Mesothelial cell of epicardium (in vitro differentiated cells): Measurements from ENCODE around the gene TMEM183A. TPM values are rescaled to one million over a fixed set of nuclear protein-coding genes. Genes with fewer than 3 reads are reported as not detected.

Experiments
- DNase-seq, 2 experiments: peaks; one replicate each; pipeline ENCODE4 v3.0.0; 2021; ENCODE audit warnings: low spot score in 2 of 2; ENCODE audit not compliant: unreplicated experiment in 2 of 2
- H3K27ac Mint-ChIP-seq: 2 replicates; pipeline ENCODE4 v1.8.0; 2021; ENCODE audit warnings: mixed read lengths
- H3K27me3 Mint-ChIP-seq: 2 replicates; pipeline ENCODE4 v1.8.0; 2021; ENCODE audit warnings: low read depth, mixed read lengths
- H3K36me3 Mint-ChIP-seq: 2 replicates; pipeline ENCODE4 v1.8.0; 2021; ENCODE audit warnings: mixed read lengths
- H3K4me1 Mint-ChIP-seq: 2 replicates; pipeline ENCODE4 v1.8.0; 2021; ENCODE audit warnings: mixed read lengths
- H3K4me3 Mint-ChIP-seq: 2 replicates; pipeline ENCODE4 v1.8.0; 2021; ENCODE audit warnings: mild to moderate bottlenecking, moderate library complexity, mixed read lengths
- H3K9me3 Mint-ChIP-seq: 2 replicates; pipeline ENCODE4 v1.8.0; 2021; ENCODE audit warnings: mixed read lengths
- CTCF ChIP-seq: fragments of 200-600 bp; sonication (generic); IDR thresholded peaks from one replicate; pipeline ENCODE4 v1.5.0; 2021; ENCODE audit warnings: antibody characterized with exemption; ENCODE audit not compliant: unreplicated experiment
- total RNA-seq: library from RNA; stranded (reverse); gene quantifications from 3 replicates; pipeline ENCODE4 v1.2.1, GENCODE V29; 2021

TMEM183A gene
- total RNA-seq, 1 donor from 2014 or later = 58.4 TPM

- H3K4me1 Mint-ChIP-seq = peaks cover 16% of the 10 kb centered on the region
- TF ChIP-seq CTCF = no peak
- DNase-seq = no peak
- H3K27ac Mint-ChIP-seq = no peak overlapping the region
- H3K9me3 Mint-ChIP-seq = no peaks in the 10 kb centered on the region
- peaks cover 21% of the 10 kb centered on the region for H3K27me3 Mint-ChIP-seq
- H3K4me3 Mint-ChIP-seq = peak overlapping the region; percentile 88
- no peaks in the 10 kb centered on the region for H3K36me3 Mint-ChIP-seq
Observed at GRCh38 chr1:202968351-202968750, 38.8 kb upstream of the TMEM183A start.

GRCh38 chr1:202968895-202969295, 38.3 kb upstream of the TMEM183A start:
- Mint-ChIP-seq H3K27me3 (peaks cover 27% of the 10 kb centered on the region), H3K9me3 (no peaks in the 10 kb centered on the region), H3K27ac (peak overlapping the region; percentile 21), H3K4me3 (peak overlapping the region; percentile 46), H3K36me3 (no peaks in the 10 kb centered on the region), H3K4me1 (peaks cover 16% of the 10 kb centered on the region)
- TF ChIP-seq CTCF = peak; percentile 26
- DNase-seq = no peak

- Mint-ChIP-seq H3K4me3 (no peak overlapping the region), H3K9me3 (no peaks in the 10 kb centered on the region), H3K4me1 (peaks cover 13% of the 10 kb centered on the region), H3K36me3 (no peaks in the 10 kb centered on the region), H3K27ac (no peak overlapping the region), H3K27me3 (peaks cover 48% of the 10 kb centered on the region)
- no peak for TF ChIP-seq CTCF
- no peak for DNase-seq
Observed at GRCh38 chr1:202972046-202972445, 35.1 kb upstream of the TMEM183A start.

GRCh38 chr1:202974856-202975255, 32.3 kb upstream of the TMEM183A start:
- no peak overlapping the region for H3K27ac Mint-ChIP-seq
- no peaks in the 10 kb centered on the region for H3K9me3 Mint-ChIP-seq
- H3K27me3 Mint-ChIP-seq = peaks cover 70% of the 10 kb centered on the region
- H3K4me1 Mint-ChIP-seq = no peaks in the 10 kb centered on the region
- DNase-seq = no peak
- no peaks in the 10 kb centered on the region for H3K36me3 Mint-ChIP-seq
- TF ChIP-seq CTCF = no peak
- no peak overlapping the region for H3K4me3 Mint-ChIP-seq

GRCh38 chr1:202976633-202977032, 30.5 kb upstream of the TMEM183A start:
- DNase-seq = no peak
- Mint-ChIP-seq H3K27me3 (peaks cover 72% of the 10 kb centered on the region), H3K4me3 (no peak overlapping the region)

More at GRCh38 chr1:202976633-202977032, 30.5 kb upstream of the TMEM183A start:
- Mint-ChIP-seq H3K4me1 (no peaks in the 10 kb centered on the region), H3K27ac (no peak overlapping the region), H3K9me3 (no peaks in the 10 kb centered on the region), H3K36me3 (no peaks in the 10 kb centered on the region)
- TF ChIP-seq CTCF = no peak
